Measurements from ENCODE around the gene ERG.

ERG gene

GRCh38 chr21:38455403-38455802 is 42.9 kb downstream of the ERG start:
- H3K14ac ChIP-seq (ENCODE audit: low read length), result no peak overlapping the region
- H4K91ac ChIP-seq (ENCODE audit: low read depth, low read length, poor library complexity), result no peak overlapping the region
- no peaks in the 10 kb centered on the region for H3K9me3 ChIP-seq (replicated peaks in 1 of 2; ENCODE audit: control insufficient read depth in 2 of 2, insufficient read depth in 1 of 2, low read depth in 1 of 2, low read length in 2 of 2)
- H3K4me2 ChIP-seq (ENCODE audit: insufficient read depth, low read length, poor library complexity, severe bottlenecking), result no peak overlapping the region
- no peak overlapping the region for H2BK15ac ChIP-seq (ENCODE audit: low read length)
- no peak for DNase-seq (ENCODE audit: low spot score)
- H3K4me1 ChIP-seq (ENCODE audit: control insufficient read depth in 2 of 2, insufficient read depth in 1 of 2, low read depth in 1 of 2, low read length in 2 of 2), result peaks cover 3 to 6% of the 10 kb centered on the region in 2 donors
- no peak overlapping the region for H3K4me3 ChIP-seq (ENCODE audit: low read length in 2 of 2)
- no peak overlapping the region for H3K18ac ChIP-seq (ENCODE audit: low read length)
- no peak overlapping the region for H3K9ac ChIP-seq (ENCODE audit: low read depth, low read length, poor library complexity)
- H3K79me1 ChIP-seq (ENCODE audit: low read depth, low read length), result no peaks in the 10 kb centered on the region
- H2BK120ac ChIP-seq (ENCODE audit: low read depth, low read length), result no peak overlapping the region
- no peaks in the 10 kb centered on the region for H3K27me3 ChIP-seq (ENCODE audit: control insufficient read depth in 3 of 3, insufficient read depth in 3 of 3, low read depth in 1 of 3, low read length in 3 of 3)
- WGBS, 2 donors (ENCODE audit: extremely low coverage in 2 of 2, insufficient read length in 2 of 2, insufficient replicate concordance in 1 of 2), result no CpG with 5 or more reads among the region's 4 CpGs
- no peak overlapping the region for H2AK5ac ChIP-seq (ENCODE audit: low read depth, low read length)
- no peak overlapping the region for H2BK12ac ChIP-seq (ENCODE audit: low read length)
- no peak overlapping the region for H2AFZ ChIP-seq (ENCODE audit: low read length)
- no peak overlapping the region for H3K4ac ChIP-seq (ENCODE audit: low read length)
- H3K23ac ChIP-seq (ENCODE audit: low read depth, low read length, poor library complexity), result no peak overlapping the region
- no peak overlapping the region for H4K8ac ChIP-seq (ENCODE audit: low read depth, low read length)
- H3K27ac ChIP-seq (replicated peaks; ENCODE audit: low read length), result no peak overlapping the region
- H2BK5ac ChIP-seq (ENCODE audit: low read length), result no peak overlapping the region
- H3K36me3 ChIP-seq (replicated peaks in 1 of 2; ENCODE audit: control insufficient read depth in 2 of 2, insufficient read depth in 2 of 2, low read length in 2 of 2), result no peaks in the 10 kb centered on the region

GRCh38 chr21:38454702-38455101 is 43.6 kb downstream of the ERG start:
- peaks cover 0 to under 1% of the 10 kb centered on the region in 2 donors for H3K4me1 ChIP-seq (ENCODE audit: control insufficient read depth in 2 of 2, insufficient read depth in 1 of 2, low read depth in 1 of 2, low read length in 2 of 2)
- no peak overlapping the region for H3K4me3 ChIP-seq (ENCODE audit: low read length in 2 of 2)
- no peak overlapping the region for H4K91ac ChIP-seq (ENCODE audit: low read depth, low read length, poor library complexity)
- no peak overlapping the region for H3K4me2 ChIP-seq (ENCODE audit: insufficient read depth, low read length, poor library complexity, severe bottlenecking)
- H2BK15ac ChIP-seq (ENCODE audit: low read length), result no peak overlapping the region
- H3K9ac ChIP-seq (ENCODE audit: low read depth, low read length, poor library complexity), result no peak overlapping the region
- no peak overlapping the region for H2BK120ac ChIP-seq (ENCODE audit: low read depth, low read length)
- H3K9me3 ChIP-seq (replicated peaks in 1 of 2; ENCODE audit: control insufficient read depth in 2 of 2, insufficient read depth in 1 of 2, low read depth in 1 of 2, low read length in 2 of 2), result no peaks in the 10 kb centered on the region
- H3K27me3 ChIP-seq (ENCODE audit: control insufficient read depth in 3 of 3, insufficient read depth in 3 of 3, low read depth in 1 of 3, low read length in 3 of 3), result no peaks in the 10 kb centered on the region
- no peak overlapping the region for H2BK12ac ChIP-seq (ENCODE audit: low read length)
- no peak overlapping the region for H3K4ac ChIP-seq (ENCODE audit: low read length)
- no peak overlapping the region for H2AK5ac ChIP-seq (ENCODE audit: low read depth, low read length)
- H3K36me3 ChIP-seq (replicated peaks in 1 of 2; ENCODE audit: control insufficient read depth in 2 of 2, insufficient read depth in 2 of 2, low read length in 2 of 2), result no peaks in the 10 kb centered on the region
- no peak overlapping the region for H3K23ac ChIP-seq (ENCODE audit: low read depth, low read length, poor library complexity)
- no peak overlapping the region for H2AFZ ChIP-seq (ENCODE audit: low read length)
- H3K14ac ChIP-seq (ENCODE audit: low read length), result no peak overlapping the region
- WGBS, 2 donors (ENCODE audit: extremely low coverage in 2 of 2, insufficient read length in 2 of 2, insufficient replicate concordance in 1 of 2), result no CpG with 5 or more reads among the region's 2 CpGs
- DNase-seq (ENCODE audit: low spot score), result no peak
- H2BK5ac ChIP-seq (ENCODE audit: low read length), result no peak overlapping the region
- no peaks in the 10 kb centered on the region for H3K79me1 ChIP-seq (ENCODE audit: low read depth, low read length)
- H4K8ac ChIP-seq (ENCODE audit: low read depth, low read length), result no peak overlapping the region
- H3K27ac ChIP-seq (replicated peaks; ENCODE audit: low read length), result no peak overlapping the region
- no peak overlapping the region for H3K18ac ChIP-seq (ENCODE audit: low read length)

- no peak for DNase-seq (ENCODE audit: low spot score)
- no peak overlapping the region for H3K14ac ChIP-seq (ENCODE audit: low read length)
- no peak overlapping the region for H2BK5ac ChIP-seq (ENCODE audit: low read length)
- H3K23ac ChIP-seq (ENCODE audit: low read depth, low read length, poor library complexity), result no peak overlapping the region
- no peak overlapping the region for H2BK12ac ChIP-seq (ENCODE audit: low read length)
- no peak overlapping the region for H3K4ac ChIP-seq (ENCODE audit: low read length)
- no peak overlapping the region for H3K27ac ChIP-seq (replicated peaks; ENCODE audit: low read length)
- no peaks in the 10 kb centered on the region for H3K36me3 ChIP-seq (replicated peaks in 1 of 2; ENCODE audit: control insufficient read depth in 2 of 2, insufficient read depth in 2 of 2, low read length in 2 of 2)
- H2BK120ac ChIP-seq (ENCODE audit: low read depth, low read length), result no peak overlapping the region
- no CpG with 5 or more reads among the region's 3 CpGs for WGBS, 2 donors (ENCODE audit: extremely low coverage in 2 of 2, insufficient read length in 2 of 2, insufficient replicate concordance in 1 of 2)
- H3K9me3 ChIP-seq (replicated peaks in 1 of 2; ENCODE audit: control insufficient read depth in 2 of 2, insufficient read depth in 1 of 2, low read depth in 1 of 2, low read length in 2 of 2), result no peaks in the 10 kb centered on the region
- H3K4me3 ChIP-seq (ENCODE audit: low read length in 2 of 2), result no peak overlapping the region
- H3K18ac ChIP-seq (ENCODE audit: low read length), result no peak overlapping the region
- no peak overlapping the region for H3K9ac ChIP-seq (ENCODE audit: low read depth, low read length, poor library complexity)
- no peaks in the 10 kb centered on the region for H3K27me3 ChIP-seq (ENCODE audit: control insufficient read depth in 3 of 3, insufficient read depth in 3 of 3, low read depth in 1 of 3, low read length in 3 of 3)
- no peaks in the 10 kb centered on the region for H3K4me1 ChIP-seq (ENCODE audit: control insufficient read depth in 2 of 2, insufficient read depth in 1 of 2, low read depth in 1 of 2, low read length in 2 of 2)
- no peak overlapping the region for H4K91ac ChIP-seq (ENCODE audit: low read depth, low read length, poor library complexity)
- no peak overlapping the region for H2AK5ac ChIP-seq (ENCODE audit: low read depth, low read length)
- no peak overlapping the region for H2BK15ac ChIP-seq (ENCODE audit: low read length)
- no peak overlapping the region for H4K8ac ChIP-seq (ENCODE audit: low read depth, low read length)
- H3K4me2 ChIP-seq (ENCODE audit: insufficient read depth, low read length, poor library complexity, severe bottlenecking), result no peak overlapping the region
- no peaks in the 10 kb centered on the region for H3K79me1 ChIP-seq (ENCODE audit: low read depth, low read length)
- H2AFZ ChIP-seq (ENCODE audit: low read length), result no peak overlapping the region
Observed at GRCh38 chr21:38454161-38454560, 44.1 kb downstream of the ERG start.

GRCh38 chr21:38448671-38449385 is 49.4 kb downstream of the ERG start:
- Histone ChIP-seq H3K27ac (replicated peaks; ENCODE audit: low read length) (no peak overlapping the region), H2BK12ac (ENCODE audit: low read length) (no peak overlapping the region), H3K36me3 (replicated peaks in 1 of 2; ENCODE audit: control insufficient read depth in 2 of 2, insufficient read depth in 2 of 2, low read length in 2 of 2) (no peaks in the 10 kb centered on the region), H2AFZ (ENCODE audit: low read length) (peak overlapping the region; percentile 76), H2BK5ac (ENCODE audit: low read length) (no peak overlapping the region), H3K4me1 (ENCODE audit: control insufficient read depth in 2 of 2, insufficient read depth in 1 of 2, low read depth in 1 of 2, low read length in 2 of 2) (peaks cover 5 to 6% of the 10 kb centered on the region in 2 donors), H3K4me2 (ENCODE audit: insufficient read depth, low read length, poor library complexity, severe bottlenecking) (no peak overlapping the region), H4K8ac (ENCODE audit: low read depth, low read length) (no peak overlapping the region), H3K9me3 (replicated peaks in 1 of 2; ENCODE audit: control insufficient read depth in 2 of 2, insufficient read depth in 1 of 2, low read depth in 1 of 2, low read length in 2 of 2) (no peaks in the 10 kb centered on the region), H3K23ac (ENCODE audit: low read depth, low read length, poor library complexity) (no peak overlapping the region), H3K9ac (ENCODE audit: low read depth, low read length, poor library complexity) (no peak overlapping the region), H2AK5ac (ENCODE audit: low read depth, low read length) (no peak overlapping the region), H3K18ac (ENCODE audit: low read length) (no peak overlapping the region), H2BK120ac (ENCODE audit: low read depth, low read length) (no peak overlapping the region), H3K4me3 (ENCODE audit: low read length in 2 of 2) (no peak overlapping the region), H3K27me3 (ENCODE audit: control insufficient read depth in 3 of 3, insufficient read depth in 3 of 3, low read depth in 1 of 3, low read length in 3 of 3) (no peaks in the 10 kb centered on the region), H3K4ac (ENCODE audit: low read length) (no peak overlapping the region), H4K91ac (ENCODE audit: low read depth, low read length, poor library complexity) (no peak overlapping the region), H3K79me1 (ENCODE audit: low read depth, low read length) (no peaks in the 10 kb centered on the region), H2BK15ac (ENCODE audit: low read length) (no peak overlapping the region), H3K14ac (ENCODE audit: low read length) (no peak overlapping the region)
- DNase-seq (ENCODE audit: low spot score), result peak; percentile 40
- no CpG with 5 or more reads among the region's 5 CpGs for WGBS, 2 donors (ENCODE audit: extremely low coverage in 2 of 2, insufficient read length in 2 of 2, insufficient replicate concordance in 1 of 2)
